ENCODE measurements around the gene RABEPK. TPM values are rescaled to one million over a fixed set of nuclear protein-coding genes. Genes with fewer than 3 reads are reported as not detected.
A peak's percentile ranks its signal among the peaks of the same experiment; 100 is the strongest.

Gene RABEPK
- total RNA-seq, 1 experiment from 2014 or later = 21.8 TPM

DNA sequence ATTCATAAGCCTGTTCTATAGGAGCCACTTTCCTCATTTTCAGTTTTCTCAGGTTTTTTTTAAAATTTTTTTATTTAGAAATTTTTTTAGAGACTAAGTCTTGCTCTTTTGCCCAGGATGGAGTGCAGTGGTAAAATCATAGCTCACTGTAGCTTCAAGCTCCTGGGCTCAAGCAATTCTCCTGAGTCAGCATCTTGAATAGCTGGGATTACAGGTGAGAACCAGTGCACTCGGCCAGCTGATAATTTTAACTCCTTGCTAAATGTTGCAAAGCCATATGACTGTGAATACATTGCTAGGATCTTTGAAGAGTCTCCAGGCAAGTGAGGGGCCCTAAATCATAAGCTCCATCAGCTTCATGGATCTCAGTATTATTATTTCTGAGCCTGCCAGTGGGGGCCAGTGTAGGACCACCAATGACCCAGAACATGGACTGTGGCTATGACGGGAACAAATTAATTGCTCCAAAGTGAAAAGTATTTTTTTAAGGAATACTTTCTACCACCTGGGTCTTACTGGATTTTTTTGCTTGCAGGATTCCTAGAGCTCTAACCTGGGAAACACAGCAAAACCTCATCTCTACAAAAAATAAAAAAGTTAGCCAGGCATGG, 55.5 kb downstream of the RABEPK start:
- Histone ChIP-seq H3K56ac (ENCODE audit: insufficient read length, low read depth, low read length) (no peak overlapping the region), H3K18ac (ENCODE audit: insufficient read length, low read depth, low read length) (no peak overlapping the region), H3K9ac (ENCODE audit: extremely low read depth, insufficient read length, low read length) (no peak overlapping the region), H3K23ac (ENCODE audit: insufficient read length, low read depth, low read length) (no peak overlapping the region), H3T11ph (ENCODE audit: low read length) (no peak overlapping the region), H4K20me1 (ENCODE audit: control insufficient read depth, insufficient read depth, insufficient read length) (no peaks in the 10 kb centered on the region), H2AFZ (ENCODE audit: low read length) (no peak overlapping the region), H2BK20ac (ENCODE audit: low read depth, low read length, poor library complexity, severe bottlenecking) (no peak overlapping the region), H3K79me2 (ENCODE audit: insufficient read depth, low read length) (no peaks in the 10 kb centered on the region), H2BK5ac (ENCODE audit: insufficient read length, low read length) (no peak overlapping the region), H2BK12ac (ENCODE audit: insufficient read length, low read depth, low read length) (no peak overlapping the region), H3K4ac (ENCODE audit: low read depth, low read length) (no peak overlapping the region), H2AK5ac (ENCODE audit: insufficient read length, low read length) (no peak overlapping the region), H3K4me2 (ENCODE audit: insufficient read depth, insufficient read length, low read length) (no peak overlapping the region), H2BK120ac (ENCODE audit: low read depth, low read length, poor library complexity, severe bottlenecking) (no peak overlapping the region), H3K23me2 (ENCODE audit: insufficient read length, low read depth, low read length, poor library complexity, severe bottlenecking) (no peaks in the 10 kb centered on the region), H3K4me1 (ENCODE audit: insufficient read depth, low read length) (no peaks in the 10 kb centered on the region), H4K8ac (replicated peaks; ENCODE audit: insufficient read length, low read depth, low read length) (no peak overlapping the region), H3K27me3 (ENCODE audit: insufficient read depth, low read length) (no peaks in the 10 kb centered on the region), H3K9me3 (ENCODE audit: control insufficient read depth, low read depth, low read length) (no peaks in the 10 kb centered on the region), H4K5ac (ENCODE audit: insufficient read length, low read depth, low read length) (no peak overlapping the region), H3K14ac (ENCODE audit: insufficient read depth, low read length) (no peak overlapping the region), H4K91ac (ENCODE audit: insufficient read length, low read depth, low read length) (no peak overlapping the region), H2BK15ac (ENCODE audit: low read depth, low read length) (no peak overlapping the region), H3K79me1 (ENCODE audit: insufficient read depth, low read depth, low read length, poor library complexity, severe bottlenecking) (no peaks in the 10 kb centered on the region), H3K27ac (ENCODE audit: insufficient read length, low read depth, low read length) (no peak overlapping the region)
- H3K9me3 Mint-ChIP-seq = 0 out of 5 replicates have a peak, but pooled peaks cover 0 to 2% of the 10 kb centered on the region in 2 experiments
- no peaks in the 10 kb centered on the region for H3K4me1 Mint-ChIP-seq
- H3K36me3 Mint-ChIP-seq (ENCODE audit: insufficient read depth in 1 of 3, low read depth in 3 of 3) = 0 out of 7 replicates have a peak, but pooled peaks cover 0 to 2% (median 0%) of the 10 kb centered on the region in 3 experiments
- no CpG with 5 or more reads among the region's 2 CpGs for WGBS (ENCODE audit: extremely low coverage, insufficient read length, low lambda C conversion rate)
- H3K27ac Mint-ChIP-seq = no peak overlapping the region
- no peak for DNase-seq
- TF ChIP-seq, protein P1, sequence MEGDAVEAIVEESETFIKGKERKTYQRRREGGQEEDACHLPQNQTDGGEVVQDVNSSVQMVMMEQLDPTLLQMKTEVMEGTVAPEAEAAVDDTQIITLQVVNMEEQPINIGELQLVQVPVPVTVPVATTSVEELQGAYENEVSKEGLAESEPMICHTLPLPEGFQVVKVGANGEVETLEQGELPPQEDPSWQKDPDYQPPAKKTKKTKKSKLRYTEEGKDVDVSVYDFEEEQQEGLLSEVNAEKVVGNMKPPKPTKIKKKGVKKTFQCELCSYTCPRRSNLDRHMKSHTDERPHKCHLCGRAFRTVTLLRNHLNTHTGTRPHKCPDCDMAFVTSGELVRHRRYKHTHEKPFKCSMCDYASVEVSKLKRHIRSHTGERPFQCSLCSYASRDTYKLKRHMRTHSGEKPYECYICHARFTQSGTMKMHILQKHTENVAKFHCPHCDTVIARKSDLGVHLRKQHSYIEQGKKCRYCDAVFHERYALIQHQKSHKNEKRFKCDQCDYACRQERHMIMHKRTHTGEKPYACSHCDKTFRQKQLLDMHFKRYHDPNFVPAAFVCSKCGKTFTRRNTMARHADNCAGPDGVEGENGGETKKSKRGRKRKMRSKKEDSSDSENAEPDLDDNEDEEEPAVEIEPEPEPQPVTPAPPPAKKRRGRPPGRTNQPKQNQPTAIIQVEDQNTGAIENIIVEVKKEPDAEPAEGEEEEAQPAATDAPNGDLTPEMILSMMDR (conservative IDR thresholded peaks at IDR 0.05) = peak; percentile 64
- no peaks in the 10 kb centered on the region for H3K27me3 Mint-ChIP-seq (ENCODE audit: low read depth)
- H3K4me3 Mint-ChIP-seq = no peak overlapping the region

All from H9 (cell line).